ENCODE measurements around the gene MRPS9.

- TF ChIP-seq CTCF (IDR thresholded peaks at IDR 0.05) (no peak), POLR2A (IDR thresholded peaks at IDR 0.05) (no peak)
Measured at GRCh38 chr2:105141099-105141614, 103.3 kb downstream of the MRPS9 start.
